ENCODE data around the gene DHX30.
"Not testable (repeated sequence)": the region's sequence is repeated elsewhere in the genome, so short reads cannot be mapped to it uniquely, and the experiment has no call there.

Gene DHX30

GRCh38 chr3:47802734-47803479 lies at the start of gene DHX30:
Gene DHX30 (plus strand): TSS chr3:47803138. CDS start chr3:47810684, 7,546 bp downstream.
- DNase-seq = peak; percentile 87

- no peak for DNase-seq
Observed at GRCh38 chr3:47758261-47759025, 44.5 kb upstream of the DHX30 start.

GRCh38 chr3:47760207-47760606 lies 42.7 kb upstream of the DHX30 start:
- not testable (repeated sequence) for DNase-seq

GRCh38 chr3:47761046-47761445 lies 41.9 kb upstream of the DHX30 start:
- no peak for DNase-seq

GRCh38 chr3:47762233-47762632 lies 40.7 kb upstream of the DHX30 start:
- DNase-seq = no peak

- DNase-seq = no peak
Observed at GRCh38 chr3:47766186-47766585, 36.8 kb upstream of the DHX30 start.

- no peak for DNase-seq
Observed at GRCh38 chr3:47772047-47772446, 30.9 kb upstream of the DHX30 start.

- DNase-seq = no peak
Observed at GRCh38 chr3:47772788-47773187, 30.1 kb upstream of the DHX30 start.

GRCh38 chr3:47778746-47779145 lies 24.2 kb upstream of the DHX30 start:
- DNase-seq = no peak

- DNase-seq = no peak
Observed at GRCh38 chr3:47780741-47781684, 21.9 kb upstream of the DHX30 start.

- DNase-seq = peak; percentile 96
Observed at GRCh38 chr3:47781685-47782445, 21.1 kb upstream of the DHX30 start, which contains the start of gene SMARCC1. Gene SMARCC1 (minus strand): TSS chr3:47781893. CDS start chr3:47781797, 96 bp downstream.

GRCh38 chr3:47782446-47783308 lies 20.3 kb upstream of the DHX30 start:
- DNase-seq = no peak

- DNase-seq = no peak
Observed at GRCh38 chr3:47783673-47784072, 19.3 kb upstream of the DHX30 start.

GRCh38 chr3:47791193-47791855 lies 11.6 kb upstream of the DHX30 start:
- no peak for DNase-seq

GRCh38 chr3:47792699-47793098 lies 10.2 kb upstream of the DHX30 start:
- no peak for DNase-seq

- DNase-seq = no peak
Observed at GRCh38 chr3:47794544-47794943, 8.4 kb upstream of the DHX30 start.

- DNase-seq = no peak
Observed at GRCh38 chr3:47799733-47800132, 3.2 kb upstream of the DHX30 start.

- DNase-seq = no peak
Observed at GRCh38 chr3:47803480-47804025, 615 bp downstream of the DHX30 start.

- no peak for DNase-seq
Observed at GRCh38 chr3:47804577-47804976, 1.6 kb downstream of the DHX30 start.

GRCh38 chr3:47813551-47814177 lies 10.7 kb downstream of the DHX30 start:
- DNase-seq = no peak
